ENCODE measurements around the gene CFAP46.

Gene CFAP46

DNA sequence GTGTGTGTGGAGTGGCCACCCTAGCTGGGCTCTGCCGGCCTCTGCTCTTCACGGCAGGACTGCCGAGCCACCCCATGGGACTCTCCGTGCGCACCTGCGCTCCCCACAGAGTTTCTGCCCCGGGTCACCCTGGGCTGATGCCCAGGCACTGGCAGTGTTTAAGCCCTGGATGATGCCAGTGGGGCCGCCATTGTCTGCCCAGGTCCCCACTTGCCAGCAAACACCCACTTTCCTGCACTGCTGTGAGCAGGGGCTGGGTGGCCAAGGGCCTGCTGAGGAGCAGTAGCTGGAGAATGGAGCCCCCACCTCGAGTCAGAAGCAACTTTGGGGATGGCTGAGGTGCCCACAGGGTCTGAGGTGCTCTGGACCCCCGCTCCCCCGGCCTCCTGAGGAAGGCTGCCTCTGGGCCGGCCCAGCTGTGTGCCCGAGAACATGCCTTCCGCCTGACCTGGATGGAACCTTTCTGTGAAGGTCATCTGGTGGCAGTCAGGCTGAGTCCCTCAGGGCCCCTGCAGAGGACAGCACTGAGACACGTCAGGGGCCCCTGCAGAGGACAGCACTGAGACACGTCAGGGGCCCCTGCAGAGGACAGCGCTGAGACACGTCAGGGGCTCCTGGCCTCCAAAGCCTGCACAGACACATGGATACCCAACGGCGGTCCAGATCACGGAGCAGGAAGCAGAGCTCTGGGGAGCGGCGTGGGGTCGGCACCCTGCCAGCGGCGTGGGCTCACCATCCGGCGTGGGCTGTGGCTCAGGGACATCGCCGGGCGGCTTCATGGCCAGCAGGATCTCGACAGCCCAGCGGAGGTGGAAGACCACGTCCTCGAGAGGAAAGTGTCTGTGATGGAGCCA, 62.0 kb downstream of the CFAP46 start:
- no peak for DNase-seq (ENCODE audit: low read depth)

- no peak for DNase-seq (ENCODE audit: low read depth)
Observed at GRCh38 chr10:132879408-132880127, 62.8 kb downstream of the CFAP46 start.

DNA sequence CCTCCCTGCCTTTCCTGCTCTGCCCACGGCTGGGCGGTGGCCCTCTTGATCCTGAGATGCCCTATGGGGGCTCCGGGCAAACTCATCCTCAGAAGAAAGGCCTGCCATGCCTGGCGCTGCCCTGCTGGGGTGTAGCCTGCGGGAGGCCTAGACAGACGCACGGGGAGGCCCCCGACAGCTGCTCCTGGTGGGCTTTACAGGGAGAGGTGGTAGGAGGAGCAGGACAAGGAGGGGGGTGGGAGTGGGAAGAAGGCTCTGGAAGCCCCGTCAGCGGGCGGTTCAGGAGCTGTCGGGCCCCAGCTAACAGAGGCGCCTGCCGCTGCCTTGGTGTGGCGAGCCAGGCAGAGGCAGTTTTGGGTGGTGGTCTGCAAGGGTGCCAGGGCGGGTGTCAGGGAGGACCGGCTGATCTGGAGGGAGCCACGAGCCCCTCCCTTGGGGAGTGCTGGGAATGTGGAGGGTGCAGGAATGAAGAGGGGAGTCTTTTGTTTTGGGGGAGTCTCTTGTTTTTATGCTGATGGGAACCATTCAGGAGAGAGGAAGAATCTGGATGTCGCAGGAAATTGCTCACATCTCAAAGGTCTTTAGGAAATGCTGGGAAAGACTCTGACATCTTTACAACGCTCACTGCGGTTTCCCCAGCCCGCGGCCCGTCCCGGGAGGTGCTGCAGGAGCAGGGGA, 63.5 kb downstream of the CFAP46 start:
- no peak for DNase-seq (ENCODE audit: low read depth)

DNA sequence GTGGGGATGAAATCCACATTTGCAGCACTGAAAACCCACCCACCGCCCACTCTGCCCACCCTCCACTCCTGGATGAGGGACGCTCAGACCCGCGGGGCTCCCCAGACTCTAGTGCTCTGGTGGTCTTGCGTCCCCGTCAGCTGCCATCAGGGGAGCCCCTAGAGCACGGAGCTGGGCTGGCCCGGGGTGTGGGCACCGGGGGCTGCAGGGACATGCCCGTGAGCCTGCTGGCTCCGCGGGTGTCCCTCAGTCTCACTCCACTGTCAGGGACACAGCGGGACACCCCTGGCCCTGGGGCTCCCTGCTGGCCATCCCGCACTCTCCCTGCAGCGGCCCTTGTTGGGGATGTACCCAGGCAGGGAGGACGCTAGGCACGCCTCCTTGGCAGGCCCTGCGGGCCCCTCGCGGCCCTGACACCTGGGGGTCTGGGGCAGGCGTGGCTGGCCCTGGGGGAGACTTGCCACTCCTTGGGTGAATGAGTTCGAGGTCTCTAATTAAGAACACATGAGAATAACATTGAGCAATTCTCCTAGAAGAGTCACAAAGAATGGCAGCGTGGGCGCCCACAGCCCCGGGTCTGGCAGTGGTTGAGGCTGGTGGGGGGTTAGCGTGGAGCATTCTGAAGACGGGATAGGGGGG, 64.2 kb downstream of the CFAP46 start:
- no peak for DNase-seq (ENCODE audit: low read depth)

GRCh38 chr10:132877473-132877872, 64.9 kb downstream of the CFAP46 start:
- no peak for DNase-seq (ENCODE audit: low read depth)

DNA sequence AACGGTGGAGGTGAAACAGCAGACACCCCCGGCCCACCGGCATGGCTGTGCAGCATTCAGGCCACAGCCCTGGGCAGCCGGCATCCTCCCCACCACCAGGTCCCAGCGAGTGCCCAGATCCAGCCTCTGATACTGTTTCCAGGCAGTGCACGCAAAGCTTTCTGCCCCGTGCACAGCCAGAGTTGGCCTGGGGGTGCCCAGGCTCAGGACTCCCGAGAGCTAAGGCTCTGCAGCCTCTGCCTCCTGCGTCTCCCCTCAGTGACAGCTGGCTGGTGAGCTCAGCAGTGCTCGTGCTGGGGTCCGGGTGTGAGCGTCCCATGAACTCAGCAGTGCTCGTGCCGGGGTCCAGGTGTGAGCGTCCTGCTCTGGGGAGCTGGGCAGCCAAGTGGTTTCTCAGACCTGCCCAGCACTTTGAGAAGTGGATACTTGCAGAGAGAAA, 65.4 kb downstream of the CFAP46 start:
- DNase-seq (ENCODE audit: low read depth): no peak

GRCh38 chr10:132876131-132876860, 66.1 kb downstream of the CFAP46 start:
- no peak for DNase-seq (ENCODE audit: low read depth)

- DNase-seq (ENCODE audit: low read depth): no peak
Observed at GRCh38 chr10:132875435-132875834, 66.9 kb downstream of the CFAP46 start.

DNA sequence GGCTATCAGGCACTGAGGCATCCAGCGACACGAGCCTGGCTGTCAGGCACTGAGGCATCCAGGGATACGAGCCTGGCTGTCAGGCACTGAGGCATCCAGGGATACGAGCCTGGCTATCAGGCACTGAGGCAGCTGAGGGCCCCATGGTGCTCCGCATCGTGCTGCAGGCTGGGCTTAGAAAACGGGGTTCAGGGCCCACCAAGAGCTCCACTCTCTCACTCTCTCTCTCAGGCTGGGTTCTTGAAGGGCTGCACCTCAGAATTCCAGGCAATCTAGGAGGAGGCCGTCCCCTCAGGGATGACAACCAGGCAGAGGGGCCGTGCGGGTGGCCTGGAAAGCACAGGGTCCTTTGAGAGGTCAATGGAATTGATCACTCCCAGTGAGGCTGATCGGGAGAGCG, 69.0 kb downstream of the CFAP46 start:
- DNase-seq (ENCODE audit: low read depth): no peak

GRCh38 chr10:132872658-132873057, 69.7 kb downstream of the CFAP46 start:
- DNase-seq (ENCODE audit: low read depth): no peak

DNA sequence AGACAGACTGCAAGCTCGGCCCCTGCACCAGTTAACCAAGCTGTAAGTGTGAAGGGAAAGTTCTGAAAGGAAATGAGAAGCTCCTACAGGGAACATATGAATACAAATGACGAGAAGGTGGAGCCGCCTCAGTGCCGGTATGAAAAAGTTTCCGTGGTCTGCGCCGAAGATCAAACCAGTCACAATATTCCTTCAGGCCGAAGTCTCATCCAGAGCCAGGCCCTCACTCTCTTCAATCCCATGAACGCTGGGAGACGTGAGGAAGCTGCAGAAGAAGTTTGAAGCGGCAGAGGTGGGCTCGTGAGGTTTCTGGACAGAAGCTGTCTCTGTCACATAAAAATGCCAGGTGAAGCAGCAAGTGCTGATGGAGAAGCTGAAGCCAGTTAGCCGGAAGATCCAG, 71.9 kb downstream of the CFAP46 start:
- DNase-seq (ENCODE audit: low read depth): no peak

GRCh38 chr10:132869621-132870020, 72.7 kb downstream of the CFAP46 start:
- DNase-seq (ENCODE audit: low read depth): no peak

- no peak for DNase-seq (ENCODE audit: low read depth)
Observed at GRCh38 chr10:132868995-132869394, 73.4 kb downstream of the CFAP46 start.

DNA sequence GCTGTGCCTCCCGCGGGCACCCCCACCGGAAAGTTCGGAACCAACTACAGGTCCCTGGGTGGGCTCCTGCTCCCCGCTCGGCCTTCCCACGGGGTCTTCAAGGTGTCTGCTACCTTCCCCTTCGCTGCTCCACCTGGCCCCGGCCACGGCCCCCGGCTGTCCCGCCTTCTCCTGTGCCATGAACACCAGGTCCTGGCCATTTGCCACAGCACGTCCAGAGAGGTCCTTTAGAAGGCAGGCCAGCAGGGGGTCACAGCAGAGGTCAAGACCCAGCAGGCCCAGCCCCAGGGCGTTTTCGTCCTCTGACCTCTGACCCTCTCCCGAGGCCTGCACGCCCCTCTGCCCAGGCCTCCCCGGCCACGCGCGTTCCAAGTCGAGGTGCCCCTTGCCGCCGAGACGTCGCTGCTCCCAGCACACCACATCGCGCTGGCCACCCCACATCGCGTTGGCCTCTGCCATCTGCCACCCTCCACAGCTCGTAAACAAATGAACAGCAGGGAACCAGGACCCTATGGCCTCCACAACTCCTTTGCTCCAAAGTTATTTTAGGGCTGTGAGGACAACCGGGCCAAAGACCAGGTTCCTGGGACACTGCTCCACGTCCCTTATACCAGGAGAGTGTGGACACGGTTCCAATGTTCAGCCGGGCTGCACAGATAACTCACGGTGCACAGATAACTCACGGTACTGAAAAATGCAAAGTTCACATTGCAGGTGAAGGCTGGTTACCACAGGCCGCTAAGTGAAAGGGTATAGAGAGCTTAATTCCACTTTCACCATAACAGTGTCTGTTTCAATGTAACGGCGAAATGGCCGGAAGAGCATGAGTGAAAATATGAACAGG, 74.3 kb downstream of the CFAP46 start:
- DNase-seq (ENCODE audit: low read depth): no peak

GRCh38 chr10:132866601-132867381, 75.6 kb downstream of the CFAP46 start:
- DNase-seq (ENCODE audit: low read depth): no peak

DNA sequence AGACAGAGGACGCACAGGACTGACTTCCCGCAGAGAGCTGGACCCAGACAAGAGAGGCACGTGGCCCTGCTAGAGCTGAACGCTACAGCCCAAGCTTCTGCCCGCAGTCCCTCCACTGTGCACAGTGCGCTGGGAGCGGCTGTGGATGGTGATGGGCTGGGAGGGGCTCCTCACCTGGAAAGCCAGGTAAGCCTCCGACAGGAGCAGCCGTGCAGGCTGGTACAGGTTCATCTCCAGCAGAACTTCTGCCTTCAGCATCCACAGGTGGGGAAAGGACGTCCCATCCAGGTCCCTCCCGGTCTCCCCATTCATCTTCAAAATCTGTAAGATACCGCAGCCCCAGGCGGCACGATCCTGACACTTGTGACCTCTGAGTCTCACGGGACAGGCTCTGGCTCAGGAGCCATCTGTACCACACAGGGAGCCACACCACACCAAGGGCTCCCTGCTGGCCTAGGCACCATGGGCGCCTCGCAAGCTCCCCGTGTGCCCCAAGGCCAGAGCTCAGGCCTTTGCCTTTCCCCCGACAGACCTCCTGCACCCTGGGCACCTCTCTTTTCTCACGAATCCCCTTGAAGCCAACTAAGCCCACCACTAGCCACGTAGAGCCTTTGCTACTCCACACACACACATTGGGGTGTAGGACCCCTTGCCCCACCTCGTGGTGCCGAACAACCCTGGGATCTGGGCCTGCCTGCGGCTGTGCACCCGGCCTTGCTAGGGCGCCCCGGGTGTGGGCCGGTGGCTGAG, 76.3 kb downstream of the CFAP46 start:
- no peak for DNase-seq (ENCODE audit: low read depth)

DNA sequence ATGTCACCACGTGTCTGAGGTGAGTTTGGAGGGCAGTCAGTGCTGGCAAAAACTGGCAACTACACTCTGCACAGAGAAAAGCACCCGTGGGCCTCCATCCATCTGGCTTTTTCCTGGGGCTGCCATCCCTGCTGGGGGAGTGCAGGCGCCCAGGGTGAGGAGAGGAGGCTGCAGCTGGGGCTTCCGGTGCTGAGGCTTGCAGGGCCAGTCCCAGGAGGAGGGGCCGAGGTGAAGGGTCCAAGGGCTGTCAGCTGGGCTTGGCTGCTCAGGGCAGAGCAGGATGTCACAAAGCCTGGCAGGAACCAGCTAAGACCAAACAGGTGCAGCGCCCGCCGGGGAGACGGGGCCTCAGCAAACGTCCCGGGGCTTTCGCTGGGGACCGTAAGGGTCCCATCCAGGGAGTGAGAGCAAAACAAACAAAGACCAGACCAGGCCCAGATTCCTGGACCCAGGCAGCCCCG, 77.2 kb downstream of the CFAP46 start:
- no peak for DNase-seq (ENCODE audit: low read depth)

DNA sequence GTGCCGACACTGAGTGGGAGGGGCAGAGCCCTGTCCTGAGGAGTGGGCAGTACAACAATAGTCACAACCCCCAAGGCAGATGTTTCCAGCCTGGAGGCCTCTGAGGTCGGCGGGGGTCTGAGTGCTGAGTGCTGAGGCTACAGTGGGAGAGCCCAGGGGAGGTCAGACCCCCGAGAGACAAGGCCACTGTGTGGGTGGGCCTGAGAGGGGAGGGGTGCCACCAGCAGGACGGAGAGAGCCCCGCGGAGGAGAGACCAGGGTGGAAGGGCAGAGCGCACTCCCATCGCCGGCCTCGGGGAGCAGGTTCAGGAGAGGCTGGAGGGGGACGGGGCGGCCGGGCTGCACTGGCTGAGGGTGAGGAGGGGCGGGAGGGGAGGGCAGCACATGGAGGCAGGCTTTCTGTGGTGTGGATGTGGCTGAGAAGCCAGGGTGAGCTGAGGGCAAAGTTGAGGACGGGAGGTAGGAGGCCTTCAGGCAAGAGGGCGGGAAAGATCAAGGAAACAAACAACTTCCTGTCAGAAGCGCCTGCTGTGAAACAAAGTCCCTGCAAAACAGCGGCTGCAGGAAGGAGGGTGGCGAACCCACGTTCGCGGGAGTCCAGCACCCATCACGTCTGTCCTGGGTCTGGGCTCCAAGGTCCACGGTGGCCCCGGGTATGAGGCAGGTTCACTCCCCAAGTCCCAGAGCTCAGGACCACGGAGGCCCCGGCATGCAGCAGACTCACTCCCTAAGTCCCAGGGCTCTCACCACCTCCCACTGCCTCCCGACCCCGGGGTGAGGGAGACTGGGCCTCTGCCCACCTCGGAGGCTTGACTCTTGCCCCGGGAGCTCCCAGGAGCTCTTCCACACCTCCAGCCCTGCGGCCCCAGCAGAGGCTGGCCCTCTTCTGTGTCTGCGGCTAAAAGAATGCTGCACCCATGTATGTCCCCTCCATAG, 79.6 kb downstream of the CFAP46 start:
- no peak for DNase-seq (ENCODE audit: low read depth)

All from GM04503 (cell line).